ENCODE results near the gene SERPINA1. TPM values are rescaled to one million over a fixed set of nuclear protein-coding genes. Genes with fewer than 3 reads are reported as not detected.
"Not testable (repeated sequence)": the region's sequence is repeated elsewhere in the genome, so short reads cannot be mapped to it uniquely, and the experiment has no call there.

The SERPINA1 gene
- total RNA-seq, 1 donor from 2014 or later = 0.58 TPM

- TF ChIP-seq CTCF (IDR thresholded peaks at IDR 0.05; ENCODE audit: unreplicated experiment) = no peak
- no peaks in the 10 kb centered on the region for H3K36me3 Mint-ChIP-seq
- peaks cover 34% of the 10 kb centered on the region for H3K27me3 Mint-ChIP-seq (ENCODE audit: low read depth)
- H3K4me1 Mint-ChIP-seq = no peaks in the 10 kb centered on the region
- no peaks in the 10 kb centered on the region for H3K9me3 Mint-ChIP-seq
- H3K4me3 Mint-ChIP-seq = no peak overlapping the region
- no peak overlapping the region for H3K27ac Mint-ChIP-seq
- no peak for DNase-seq (ENCODE audit: low spot score in 2 of 2, unreplicated experiment in 2 of 2)
Measured at GRCh38 chr14:94348836-94349235, 39.6 kb downstream of the SERPINA1 start.

- no peak for TF ChIP-seq CTCF (IDR thresholded peaks at IDR 0.05; ENCODE audit: unreplicated experiment)
- H3K27ac Mint-ChIP-seq = no peak overlapping the region
- no peaks in the 10 kb centered on the region for H3K9me3 Mint-ChIP-seq
- H3K36me3 Mint-ChIP-seq = no peaks in the 10 kb centered on the region
- peaks cover 36% of the 10 kb centered on the region for H3K27me3 Mint-ChIP-seq (ENCODE audit: low read depth)
- H3K4me1 Mint-ChIP-seq = peaks cover 5% of the 10 kb centered on the region
- DNase-seq (ENCODE audit: low spot score in 2 of 2, unreplicated experiment in 2 of 2) = no peak
- no peak overlapping the region for H3K4me3 Mint-ChIP-seq
Measured at GRCh38 chr14:94346841-94347240, 41.6 kb downstream of the SERPINA1 start.

- not testable (repeated sequence) for H3K27ac Mint-ChIP-seq; H3K4me3 Mint-ChIP-seq; H3K9me3 Mint-ChIP-seq; H3K4me1 Mint-ChIP-seq; DNase-seq (ENCODE audit: low spot score in 2 of 2, unreplicated experiment in 2 of 2); H3K36me3 Mint-ChIP-seq
- H3K27me3 Mint-ChIP-seq (ENCODE audit: low read depth) = peaks cover 37% of the 10 kb centered on the region
Measured at GRCh38 chr14:94346065-94346786, 42.2 kb downstream of the SERPINA1 start.

GRCh38 chr14:94345344-94346064 is 42.9 kb downstream of the SERPINA1 start:
- H3K27me3 Mint-ChIP-seq (ENCODE audit: low read depth) = peaks cover 39% of the 10 kb centered on the region
- DNase-seq (ENCODE audit: low spot score in 2 of 2, unreplicated experiment in 2 of 2) = no peak
- TF ChIP-seq CTCF (IDR thresholded peaks at IDR 0.05; ENCODE audit: unreplicated experiment) = no peak
- H3K4me3 Mint-ChIP-seq = no peak overlapping the region
- H3K36me3 Mint-ChIP-seq = no peaks in the 10 kb centered on the region
- peaks cover 5% of the 10 kb centered on the region for H3K4me1 Mint-ChIP-seq
- no peaks in the 10 kb centered on the region for H3K9me3 Mint-ChIP-seq
- no peak overlapping the region for H3K27ac Mint-ChIP-seq

- Mint-ChIP-seq H3K27me3 (ENCODE audit: low read depth) (peaks cover 34% of the 10 kb centered on the region), H3K4me3 (no peak overlapping the region), H3K36me3 (no peaks in the 10 kb centered on the region), H3K27ac (no peak overlapping the region), H3K4me1 (peaks cover 5% of the 10 kb centered on the region), H3K9me3 (no peaks in the 10 kb centered on the region)
- no peak for TF ChIP-seq CTCF (IDR thresholded peaks at IDR 0.05; ENCODE audit: unreplicated experiment)
- no peak for DNase-seq (ENCODE audit: low spot score in 2 of 2, unreplicated experiment in 2 of 2)
Measured at GRCh38 chr14:94344389-94344788, 44.0 kb downstream of the SERPINA1 start.

- peaks cover 5% of the 10 kb centered on the region for H3K4me1 Mint-ChIP-seq
- peaks cover 27% of the 10 kb centered on the region for H3K27me3 Mint-ChIP-seq (ENCODE audit: low read depth)
- no peak overlapping the region for H3K27ac Mint-ChIP-seq
- DNase-seq (ENCODE audit: low spot score in 2 of 2, unreplicated experiment in 2 of 2) = no peak
- no peaks in the 10 kb centered on the region for H3K9me3 Mint-ChIP-seq
- H3K36me3 Mint-ChIP-seq = no peaks in the 10 kb centered on the region
- no peak for TF ChIP-seq CTCF (IDR thresholded peaks at IDR 0.05; ENCODE audit: unreplicated experiment)
- no peak overlapping the region for H3K4me3 Mint-ChIP-seq
Measured at GRCh38 chr14:94343238-94344005, 45.0 kb downstream of the SERPINA1 start.

All from mesothelial cell of epicardium (in vitro differentiated cells).